GM21825 (cell line): Measurements from ENCODE around the gene OCA2.
"Not testable (repeated sequence)": the region's sequence is repeated elsewhere in the genome, so short reads cannot be mapped to it uniquely, and the experiment has no call there.

Source experiments
- ATAC-seq: cut with Tn5 transposase; IDR thresholded peaks from one replicate; pipeline ENCODE4 v1.9.1; 2021; ENCODE audit warnings: mild to moderate bottlenecking, moderate library complexity; ENCODE audit not compliant: unreplicated experiment

The OCA2 gene

DNA sequence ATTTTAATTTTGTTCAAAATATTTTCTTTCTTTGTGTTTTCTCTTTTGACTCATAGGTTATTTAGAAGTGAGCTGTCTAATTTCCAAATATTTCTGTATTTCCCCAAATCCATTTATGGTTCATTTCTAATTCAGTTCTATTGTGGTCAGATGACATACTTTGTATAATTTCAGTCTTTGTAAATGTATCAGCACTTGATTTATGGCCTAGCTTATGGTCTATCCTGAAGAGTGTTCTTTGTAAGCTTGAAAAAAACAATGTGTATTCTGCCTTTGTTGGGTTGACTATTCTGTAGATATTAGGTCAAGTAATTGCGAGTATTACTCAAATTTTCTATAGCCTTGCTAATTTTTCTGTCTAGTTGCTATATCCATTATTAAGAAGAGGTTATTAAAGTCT lies 311.2 kb downstream of the OCA2 start:
- ATAC-seq: no peak

DNA sequence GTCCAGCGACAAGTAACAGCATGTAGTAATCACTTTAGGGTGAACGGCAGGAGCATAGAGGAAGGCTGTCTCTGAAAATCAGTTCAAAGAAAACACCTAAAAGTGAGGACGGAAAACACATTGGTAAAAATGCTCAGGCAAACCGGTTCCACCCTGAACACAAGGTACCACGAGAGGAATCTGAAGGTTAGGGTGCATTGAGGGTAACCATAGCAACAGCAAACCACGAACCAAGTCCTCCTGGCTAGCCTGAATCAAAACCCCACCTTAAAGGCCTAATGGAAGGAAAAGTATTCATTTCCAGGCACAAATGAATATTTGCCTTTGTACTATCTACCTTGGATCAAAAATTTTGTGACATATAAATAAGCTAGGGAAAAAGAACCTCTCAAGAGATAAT lies 315.0 kb downstream of the OCA2 start:
- no peak for ATAC-seq

DNA sequence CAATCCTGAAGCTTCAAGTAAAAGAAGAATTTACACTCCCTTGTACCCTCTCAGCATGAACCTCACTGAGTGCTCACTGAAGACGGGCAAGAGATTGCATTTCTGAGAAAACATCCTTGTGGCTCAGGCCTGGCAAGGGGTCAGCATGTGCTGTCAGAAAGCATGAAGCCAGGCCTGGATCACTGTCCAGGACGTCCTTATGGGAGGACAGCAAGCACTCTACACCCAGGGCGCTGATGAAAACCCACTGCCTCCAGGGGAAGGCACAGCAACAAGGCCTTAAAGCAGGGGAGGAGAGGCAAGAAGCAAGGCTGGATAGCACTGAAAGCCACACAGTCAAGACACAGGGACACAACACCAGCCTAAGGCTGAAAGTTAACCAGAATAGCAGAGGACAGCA lies 315.4 kb downstream of the OCA2 start:
- ATAC-seq: no peak

DNA sequence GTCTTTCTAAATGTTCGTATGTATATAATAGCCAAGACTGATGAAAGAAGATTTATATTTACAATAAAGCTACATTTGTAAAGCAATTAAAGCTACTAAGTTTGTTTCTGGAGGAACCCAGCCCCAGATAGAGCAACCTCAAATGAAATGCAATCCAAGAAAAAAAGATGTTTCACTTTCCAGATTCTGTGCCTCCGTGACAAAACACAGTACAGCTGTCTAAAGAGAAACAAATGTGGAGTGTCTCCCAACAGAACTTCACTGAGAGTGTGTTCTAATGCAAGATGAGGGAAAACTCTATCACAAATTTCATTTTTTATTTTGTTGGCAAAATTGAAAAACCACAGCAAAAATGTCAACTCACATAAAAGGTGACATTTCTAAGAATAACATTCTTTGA lies 317.0 kb downstream of the OCA2 start:
- no peak for ATAC-seq

DNA sequence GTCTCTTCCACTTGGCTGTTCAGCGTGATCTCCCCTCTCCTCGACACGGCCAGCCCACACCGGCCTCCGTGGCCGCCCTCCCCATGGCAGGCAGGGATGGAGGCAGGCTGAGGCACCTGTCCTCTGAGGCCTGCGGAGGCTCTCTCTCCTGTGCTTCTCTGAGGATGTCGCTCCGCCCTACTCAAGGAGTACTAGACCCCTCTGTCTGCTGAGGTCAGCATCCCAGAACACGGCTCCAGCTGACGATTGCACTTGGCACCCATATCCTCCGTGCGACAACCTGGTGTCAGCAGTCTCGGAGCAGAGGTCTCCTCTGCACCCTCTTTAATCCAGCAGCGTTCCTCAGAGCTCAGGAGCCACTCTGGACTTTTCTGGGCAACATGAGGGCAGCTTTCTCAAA lies 322.6 kb downstream of the OCA2 start:
- ATAC-seq: no peak

DNA sequence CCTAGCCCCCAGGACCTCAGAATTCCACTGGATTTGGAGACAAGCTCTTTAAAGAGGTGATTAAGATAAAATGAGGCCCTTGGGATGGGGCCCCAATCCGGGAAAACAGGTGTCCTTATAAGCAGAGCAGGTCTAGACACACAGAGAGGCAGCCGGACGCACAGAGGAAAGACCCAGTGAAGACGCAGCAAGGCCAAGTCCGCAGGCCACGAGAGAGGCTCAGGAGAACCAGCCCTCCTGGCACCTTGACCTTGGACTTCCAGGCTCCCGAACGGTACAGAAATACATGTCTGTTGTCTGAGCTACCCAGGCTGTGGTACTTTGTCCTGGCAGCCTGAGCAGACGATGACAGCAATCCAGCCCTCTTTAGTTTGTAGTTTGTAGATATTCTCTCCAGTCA lies 324.5 kb downstream of the OCA2 start:
- ATAC-seq: no peak

DNA sequence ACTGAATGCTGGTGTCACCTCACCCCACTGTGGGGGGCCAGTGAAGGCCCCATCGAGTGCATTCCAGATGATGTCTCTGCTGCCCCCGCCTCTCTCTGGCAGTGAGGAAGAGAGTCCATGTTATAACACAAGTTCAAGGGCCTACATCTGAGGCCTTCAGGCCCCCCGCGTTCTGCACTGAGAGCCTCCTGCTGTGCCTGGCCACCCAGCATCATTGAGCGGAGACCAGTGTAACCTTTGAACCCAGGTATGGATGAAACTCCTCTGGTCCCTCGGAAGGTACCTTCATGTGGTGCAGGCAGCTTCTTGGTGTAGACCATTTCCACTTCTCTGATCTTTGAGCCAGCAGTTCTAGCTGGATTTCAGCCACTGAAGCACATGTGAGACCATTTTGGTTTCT lies 324.9 kb downstream of the OCA2 start:
- ATAC-seq: no peak

DNA sequence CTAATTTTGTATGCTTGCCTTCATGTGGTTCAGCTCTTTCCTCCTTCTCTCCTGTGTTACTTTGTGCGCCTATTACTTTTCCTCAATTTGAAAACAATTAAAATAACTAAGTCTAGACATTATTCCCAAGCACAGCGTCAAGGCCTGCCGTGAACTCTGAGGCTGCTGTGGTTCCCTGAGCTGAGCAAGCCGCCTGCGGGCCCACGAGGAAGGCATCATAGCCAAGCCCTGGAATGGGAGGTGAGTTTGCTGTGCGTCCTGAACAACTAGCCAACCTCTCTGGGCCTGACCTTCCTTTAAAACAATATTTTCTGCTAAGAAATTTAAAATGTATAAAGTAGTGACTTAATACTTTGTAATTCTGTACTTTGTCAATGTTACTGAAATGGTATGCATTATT lies 327.2 kb downstream of the OCA2 start:
- ATAC-seq: no peak

DNA sequence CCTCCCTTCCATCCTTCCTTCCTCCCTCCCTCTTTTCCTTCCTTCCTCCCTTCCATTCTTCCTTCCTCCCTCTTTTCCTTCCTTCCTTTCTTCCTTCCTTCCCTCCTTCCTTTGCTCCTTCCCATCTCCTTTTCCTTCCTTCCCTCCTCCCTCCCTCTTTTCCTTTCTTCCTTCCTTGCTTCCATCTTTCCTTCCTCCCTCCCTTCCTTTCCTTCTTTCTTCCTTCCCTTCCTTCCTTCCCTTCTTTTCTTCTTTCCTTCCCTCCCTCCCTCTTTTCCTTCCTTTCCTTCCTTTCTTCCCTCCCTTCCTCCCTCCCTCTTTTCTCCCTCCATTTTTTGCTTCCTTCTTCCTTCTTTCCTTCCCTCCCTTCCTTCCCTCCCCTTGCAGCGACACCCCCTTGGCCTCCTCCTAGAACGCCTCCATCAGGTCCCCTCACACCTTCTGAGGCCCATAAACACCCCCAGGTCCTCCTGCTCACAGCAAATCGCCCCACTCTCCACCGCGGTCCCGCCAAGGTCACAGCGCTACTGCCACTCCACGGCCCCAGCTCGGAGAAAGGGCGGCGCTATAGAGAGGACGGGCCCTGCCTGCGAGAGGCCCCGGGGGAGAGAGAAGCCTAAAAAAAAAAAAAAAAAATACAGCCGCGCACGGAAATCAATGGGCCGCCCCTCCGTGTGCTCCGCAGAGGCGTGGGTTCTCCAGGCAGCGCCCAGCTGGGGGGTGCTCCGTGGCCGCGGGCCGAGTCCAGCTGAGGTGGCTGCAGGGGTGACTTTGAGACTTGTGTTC lies 328.2 kb downstream of the OCA2 start:
- ATAC-seq: no peak

DNA sequence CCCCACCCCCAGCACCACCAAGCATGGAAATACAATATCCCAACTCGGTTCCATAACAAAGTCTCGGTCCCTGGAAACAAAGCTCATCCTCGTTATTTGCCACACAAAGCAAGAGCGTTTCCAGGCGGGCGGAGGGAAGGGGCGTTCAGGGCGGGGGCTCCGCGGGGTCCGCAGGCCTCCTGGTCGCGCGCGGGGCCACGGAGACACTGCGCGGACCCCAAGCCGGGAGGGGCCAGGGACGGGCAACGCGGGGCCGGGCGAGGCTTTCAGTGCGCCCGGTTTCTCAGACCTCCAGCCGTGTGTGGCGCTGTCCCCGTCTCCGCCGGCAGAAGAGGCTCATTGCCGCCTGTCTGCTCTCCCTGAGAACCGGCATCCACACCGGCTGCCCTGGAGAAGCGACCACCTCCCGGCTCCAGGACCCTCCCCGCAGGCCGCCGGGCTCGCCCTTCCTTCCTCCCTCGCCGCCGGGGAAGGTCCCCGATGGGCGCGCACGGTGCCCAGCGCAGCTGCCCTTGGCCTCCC lies 329.0 kb downstream of the OCA2 start:
- no peak for ATAC-seq

DNA sequence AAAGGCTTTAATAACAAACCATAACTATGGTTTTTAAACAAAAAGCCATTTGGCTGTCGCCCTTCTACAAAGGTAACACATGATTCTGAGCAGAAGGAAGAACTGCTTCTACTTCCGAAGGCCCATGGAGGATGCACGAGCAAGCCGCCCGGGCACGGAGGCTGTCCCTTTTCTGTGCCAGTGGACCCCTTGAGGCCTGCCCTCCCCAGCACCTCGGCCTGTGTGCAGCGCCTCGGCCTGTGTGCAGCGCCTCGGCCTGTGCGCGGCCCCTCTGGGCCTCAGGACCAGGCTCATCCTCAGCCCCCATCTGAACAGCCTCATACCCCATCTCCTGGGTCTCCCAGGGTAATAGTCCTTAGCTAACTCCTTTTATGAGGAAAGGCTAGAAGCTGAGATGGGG lies 329.5 kb downstream of the OCA2 start:
- no peak for ATAC-seq

DNA sequence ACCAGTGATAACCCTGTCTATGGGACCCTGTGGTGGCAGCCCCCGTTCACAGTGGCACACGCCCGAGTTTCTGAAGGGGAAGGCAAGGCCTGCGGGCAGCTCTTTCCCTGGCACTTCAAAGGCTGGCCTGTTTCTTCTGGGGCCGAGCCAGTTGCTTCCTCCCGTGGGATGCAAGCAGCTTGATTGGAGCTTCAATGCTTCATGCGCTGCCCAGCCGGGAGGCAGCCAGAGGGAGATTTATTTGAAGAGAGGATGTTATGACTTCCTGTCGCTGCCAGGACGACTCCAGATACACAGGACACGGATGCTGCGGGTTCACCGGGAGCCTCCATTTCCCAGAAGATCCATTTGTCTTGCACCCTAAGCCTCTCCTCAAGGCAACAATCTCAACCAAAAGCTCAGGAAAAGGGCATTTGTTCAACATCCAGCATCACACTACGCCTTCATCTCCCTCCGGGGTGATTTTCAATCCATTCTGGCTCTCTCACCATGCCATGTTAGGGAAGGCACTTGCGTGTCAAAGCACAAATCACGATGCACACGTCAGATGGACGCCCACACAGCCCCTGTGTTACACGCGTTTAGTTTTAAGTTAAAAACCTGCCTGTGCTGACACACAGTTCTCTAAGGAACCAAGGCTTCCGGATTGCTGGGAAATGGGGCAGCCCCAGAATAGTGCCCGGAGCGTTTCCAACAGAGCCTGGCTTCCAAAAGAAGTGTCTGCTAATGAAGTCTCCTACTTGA lies 330.2 kb downstream of the OCA2 start:
- no peak for ATAC-seq

DNA sequence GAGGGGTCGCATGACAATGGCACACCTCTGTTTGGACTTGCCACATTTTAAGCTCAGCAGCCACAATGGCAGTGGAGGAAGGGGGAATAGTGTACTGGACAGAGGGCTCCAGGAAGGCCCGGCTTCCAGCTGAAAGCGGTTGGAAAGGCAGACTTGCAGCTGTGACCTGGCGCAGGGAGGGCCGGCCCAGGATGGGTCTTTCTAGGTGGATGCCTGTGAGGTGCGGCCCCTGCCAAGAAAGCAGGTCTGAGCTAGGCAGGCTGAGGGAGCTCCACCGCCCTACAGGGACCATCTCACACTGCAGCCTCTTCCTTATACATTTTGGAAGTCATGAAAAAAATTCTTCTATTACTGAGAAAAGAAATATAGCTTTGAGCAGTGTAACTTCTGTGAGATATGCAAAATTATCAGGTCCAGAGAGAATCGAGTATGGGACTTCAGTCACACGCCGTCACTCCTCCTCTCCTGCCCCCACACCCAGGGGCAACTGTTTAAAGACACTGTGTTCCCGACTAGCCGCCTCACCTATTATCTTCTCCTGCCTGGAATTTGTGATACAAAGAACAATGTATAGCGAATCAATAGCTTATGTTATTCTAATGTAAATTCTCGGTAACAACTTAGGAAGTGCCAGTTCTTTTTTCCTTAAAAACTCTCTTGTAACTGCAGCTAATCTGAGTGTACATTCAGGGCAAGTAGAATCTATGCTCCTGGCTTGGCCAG lies 331.0 kb downstream of the OCA2 start:
- no peak for ATAC-seq

DNA sequence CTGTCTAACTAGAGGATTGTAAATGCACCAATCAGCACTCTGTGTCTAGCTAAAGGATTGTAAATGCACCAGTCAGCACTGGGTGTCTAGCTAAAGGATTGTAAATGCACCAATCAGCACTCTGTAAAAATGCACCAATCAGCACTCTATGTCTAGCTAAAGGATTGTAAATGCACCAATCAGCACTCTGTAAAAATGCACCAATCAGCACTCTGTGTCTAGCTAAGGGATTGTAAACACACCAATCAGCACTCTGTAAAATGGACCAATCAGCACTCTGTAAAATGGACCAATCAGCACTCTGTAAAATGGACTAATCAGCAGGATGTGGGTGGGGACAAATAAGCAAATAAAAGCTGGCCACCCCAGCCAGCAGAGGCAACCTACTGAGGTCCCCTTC lies 331.7 kb downstream of the OCA2 start:
- ATAC-seq: not testable (repeated sequence)

DNA sequence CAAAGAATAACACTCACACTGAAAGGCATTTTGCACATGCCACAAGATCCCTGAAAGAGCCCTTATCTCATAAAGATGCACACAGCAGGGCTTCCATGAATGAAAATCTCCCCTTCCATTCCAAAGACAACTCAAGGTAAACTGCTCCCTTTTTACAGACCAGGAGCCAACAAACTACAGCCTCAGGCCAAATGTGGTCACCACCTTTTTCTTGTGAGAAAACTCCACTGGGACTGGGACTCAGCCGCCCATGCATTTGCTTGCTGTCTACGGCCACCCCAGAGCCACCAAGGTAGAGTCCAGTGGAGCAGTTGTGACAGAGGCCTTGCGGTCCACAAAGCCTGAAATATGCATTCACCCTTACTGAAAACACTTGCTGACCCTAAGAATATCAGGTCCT lies 334.8 kb downstream of the OCA2 start:
- ATAC-seq: no peak

DNA sequence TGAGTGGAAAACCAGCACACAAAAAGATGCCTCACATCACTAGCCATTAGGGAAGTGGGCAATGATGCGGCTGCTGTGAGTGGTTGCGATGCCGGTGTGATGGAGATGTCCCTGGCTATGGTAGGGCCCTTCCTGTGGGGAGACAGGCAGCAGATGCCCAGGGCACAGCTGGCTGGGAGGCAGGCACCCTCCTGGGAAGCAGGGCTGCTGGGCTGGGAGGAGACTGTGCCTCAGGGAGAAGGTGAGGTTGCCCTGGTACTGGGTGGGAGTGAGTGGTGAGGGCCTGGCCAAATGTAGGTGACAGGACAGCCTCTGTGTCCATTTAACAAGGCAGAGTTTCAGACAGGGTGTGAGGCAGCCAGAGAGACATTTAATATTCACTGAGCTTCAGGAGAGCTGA lies 335.6 kb downstream of the OCA2 start:
- ATAC-seq: no peak

DNA sequence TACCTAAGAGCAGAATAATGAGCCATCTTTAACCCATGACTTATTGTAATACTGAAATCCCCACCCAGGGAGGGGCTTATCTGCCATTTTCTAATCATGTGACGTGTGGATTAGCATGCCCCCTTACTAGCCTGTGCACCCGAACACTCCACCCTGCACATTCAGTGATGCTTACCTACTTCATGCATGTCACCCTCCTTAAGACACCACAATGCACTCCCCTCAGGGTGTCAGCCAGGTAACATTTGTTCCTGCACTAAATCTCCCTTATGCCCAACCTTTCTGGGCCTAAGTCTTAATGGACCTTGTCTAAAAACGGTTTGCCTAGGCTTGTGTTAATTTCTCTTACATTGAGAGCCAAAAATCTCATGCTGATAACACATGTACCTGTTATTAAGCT lies 336.6 kb downstream of the OCA2 start:
- no peak for ATAC-seq

DNA sequence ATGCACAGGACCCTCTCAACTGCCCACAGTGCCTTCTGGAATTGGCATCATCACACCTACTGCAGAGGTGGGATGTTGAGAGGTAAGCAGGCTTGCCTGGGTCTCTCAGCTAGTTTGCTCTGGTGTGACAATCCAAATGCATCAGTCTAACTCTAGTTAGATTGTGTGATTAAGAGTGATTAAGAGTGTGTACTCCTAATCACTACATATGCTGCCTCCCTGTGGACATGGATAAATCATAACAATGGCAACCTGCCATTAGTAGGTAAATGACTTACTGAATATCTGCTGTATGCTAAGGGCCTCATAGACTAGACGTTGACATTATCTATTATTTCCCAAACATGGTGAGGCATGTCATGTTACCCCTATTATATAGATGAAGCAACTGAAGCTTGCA lies 342.1 kb downstream of the OCA2 start:
- ATAC-seq: no peak

DNA sequence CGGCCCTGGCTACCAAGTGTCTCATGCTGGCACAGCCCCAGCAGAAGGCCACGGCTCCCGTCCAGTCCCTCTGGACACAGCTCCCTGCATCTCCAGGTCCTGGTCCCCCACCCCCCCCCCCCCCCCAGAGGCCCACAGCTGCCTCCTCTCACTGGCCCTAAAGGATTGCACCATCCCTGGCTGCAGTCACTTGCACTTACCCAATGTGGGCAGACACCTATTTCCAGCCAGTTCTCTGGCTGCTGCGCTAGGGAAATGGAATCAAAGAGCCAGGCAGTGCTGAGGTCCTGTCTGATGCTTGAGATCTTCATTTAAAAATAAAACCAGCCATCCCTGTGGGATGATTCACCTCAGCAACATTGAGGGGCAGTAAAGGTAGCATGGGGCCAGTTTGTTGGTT lies 346.4 kb downstream of the OCA2 start:
- no peak for ATAC-seq

DNA sequence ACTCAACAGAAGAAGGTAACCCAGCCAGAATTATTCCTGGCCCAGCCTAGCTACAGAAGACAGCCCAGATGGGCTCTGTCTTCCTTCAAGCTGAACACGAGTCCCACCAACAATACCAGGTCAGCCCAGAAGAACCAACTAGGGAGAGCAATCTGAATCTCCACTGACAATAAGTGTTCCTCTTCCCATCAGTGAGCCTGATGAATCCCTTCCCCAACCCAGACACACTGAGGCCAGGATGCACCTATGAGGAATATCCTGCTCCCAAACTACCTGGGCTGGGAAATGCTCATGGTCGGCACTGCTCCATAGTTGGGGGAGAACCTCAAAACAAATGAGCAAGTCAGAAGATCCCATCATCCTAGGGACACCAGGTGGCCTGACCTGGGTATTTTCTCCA lies 351.1 kb downstream of the OCA2 start:
- ATAC-seq: no peak

DNA sequence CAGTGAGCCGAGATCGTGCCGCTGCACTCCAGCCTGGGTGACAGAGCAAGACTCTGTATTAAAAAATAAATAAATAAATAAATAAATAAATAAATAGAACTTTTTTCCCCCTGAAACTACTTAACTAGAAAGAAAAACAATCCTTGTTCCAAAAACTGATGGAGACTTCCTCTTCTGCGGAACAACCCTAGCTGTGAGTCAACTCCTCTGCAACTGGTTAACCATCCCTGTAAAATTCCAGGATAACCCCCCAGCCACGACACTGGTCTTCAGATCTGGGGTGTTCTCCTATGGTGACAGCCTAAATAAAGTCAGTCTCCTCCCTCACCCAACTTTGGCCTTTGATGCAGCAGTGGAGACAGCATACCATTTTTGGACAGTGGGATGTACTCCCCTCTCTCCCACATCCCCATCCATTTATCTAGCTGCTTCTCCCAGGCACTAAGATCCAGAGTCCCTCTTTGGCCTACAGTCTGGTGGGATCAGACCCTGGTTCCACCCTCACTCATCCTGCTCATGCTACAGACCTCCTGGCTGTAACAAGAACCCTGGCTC lies 352.6 kb downstream of the OCA2 start:
- ATAC-seq: no peak
